Activated CD4-positive, CD25-positive, alpha-beta regulatory T cell (primary cell): Measurements from ENCODE around the gene TOMM5.

Experiments
- DNase-seq, 4 experiments: peaks; one replicate each; lab custom pipeline; 2025; lab: John Stamatoyannopoulos, UW

Gene TOMM5

GRCh38 chr9:37563806-37564513, 28.4 kb downstream of the TOMM5 start:
- no peak for DNase-seq

- DNase-seq: no peak
Measured at GRCh38 chr9:37562826-37563225, 29.6 kb downstream of the TOMM5 start.

GRCh38 chr9:37561682-37562081, 30.7 kb downstream of the TOMM5 start:
- no peak for DNase-seq

- DNase-seq: no peak
Measured at GRCh38 chr9:37559855-37560592, 32.4 kb downstream of the TOMM5 start.

- DNase-seq: no peak
Measured at GRCh38 chr9:37559125-37559524, 33.3 kb downstream of the TOMM5 start.

- DNase-seq: no peak
Measured at GRCh38 chr9:37555786-37556185, 36.6 kb downstream of the TOMM5 start.

GRCh38 chr9:37554318-37554717, 38.1 kb downstream of the TOMM5 start:
- DNase-seq: no peak

- DNase-seq: no peak
Measured at GRCh38 chr9:37551888-37552287, 40.5 kb downstream of the TOMM5 start.

- DNase-seq: no peak
Measured at GRCh38 chr9:37551468-37551867, 40.9 kb downstream of the TOMM5 start.

GRCh38 chr9:37550781-37551180, 41.6 kb downstream of the TOMM5 start:
- no peak for DNase-seq

- no peak for DNase-seq
Measured at GRCh38 chr9:37549527-37549926, 42.9 kb downstream of the TOMM5 start.

- no peak for DNase-seq
Measured at GRCh38 chr9:37547328-37547878, 45.0 kb downstream of the TOMM5 start.

GRCh38 chr9:37543468-37543867, 48.9 kb downstream of the TOMM5 start:
- DNase-seq: no peak

GRCh38 chr9:37542895-37543294, 49.5 kb downstream of the TOMM5 start:
- DNase-seq: no peak

GRCh38 chr9:37542488-37542887, 49.9 kb downstream of the TOMM5 start:
- DNase-seq: no peak

GRCh38 chr9:37541465-37541864, 50.9 kb downstream of the TOMM5 start:
- DNase-seq: no peak

- no peak for DNase-seq
Measured at GRCh38 chr9:37540634-37541033, 51.8 kb downstream of the TOMM5 start.

GRCh38 chr9:37539634-37540033, 52.8 kb downstream of the TOMM5 start:
- DNase-seq: no peak
